Keratinocyte (primary cell): Measurements from ENCODE around the gene CIB4.

Experiments used
- CTCF ChIP-seq, 3 experiments: IDR thresholded peaks in 1 of 3; conservative IDR thresholded peaks in 1 of 3; optimal IDR thresholded peaks in 1 of 3; 2 replicates in 2 of 3; 3 replicates in 1 of 3; pipeline versions ENCODE3 to v1.5.1; 2011; ENCODE audit warnings: low read length in 3 of 3, mild to moderate bottlenecking in 3 of 3, moderate library complexity in 2 of 3, control low read depth in 1 of 3, inconsistent platforms in 1 of 3; ENCODE audit not compliant: insufficient read depth in 2 of 3; ENCODE audit errors: extremely low read depth in 1 of 3
- EZH2 ChIP-seq: IDR thresholded peaks from one replicate; pipeline ENCODE4 v1.6.1; 2012; ENCODE audit warnings: inconsistent platforms, mild to moderate bottlenecking, low read length, moderate library complexity

- TF ChIP-seq CTCF (optimal IDR thresholded peaks at IDR 0.05 in 1 of 3, IDR thresholded peaks at IDR 0.05 in 1 of 3, conservative IDR thresholded peaks at IDR 0.05 in 1 of 3; ENCODE audit: extremely low read depth in 1 of 3, insufficient read depth in 2 of 3, low read length in 3 of 3) (no peak), EZH2 (no peak)
Observed at GRCh38 chr2:26575836-26576564, 65.2 kb downstream of the CIB4 start.
